K562 (cell line): ENCODE measurements around the gene ZNF346. TPM values are rescaled to one million over a fixed set of nuclear protein-coding genes. Genes with fewer than 3 reads are reported as not detected.

ENCODE experiments used
- BRF2 ChIP-seq: IDR thresholded peaks from 3 replicates; pipeline ENCODE4 v1.6.1; 2011; ENCODE audit warnings: borderline replicate concordance, mild to moderate bottlenecking; ENCODE audit not compliant: insufficient read length, insufficient read depth
- CBFA2T2 ChIP-seq: fragments of 450-650 bp; conservative IDR thresholded peaks from 2 replicates; pipeline ENCODE4 v1.6.1; 2017; ENCODE audit warnings: mild to moderate bottlenecking
- CREM ChIP-seq: IDR thresholded peaks from 2 replicates; pipeline ENCODE4 v1.6.1; 2014; ENCODE audit warnings: antibody characterized with exemption, low read depth
- EP400 ChIP-seq: fragments of 450-650 bp; IDR thresholded peaks from 2 replicates; pipeline ENCODE4 v1.6.1; 2017; ENCODE audit warnings: antibody characterized with exemption, mild to moderate bottlenecking, moderate library complexity
- MAFF ChIP-seq: IDR thresholded peaks from 2 replicates; pipeline ENCODE4 v1.6.1; 2012; ENCODE audit warnings: low read length, improper control_type of control experiment
- MCM7 ChIP-seq, 2 experiments: fragments of 450-650 bp; IDR thresholded peaks; 2 replicates each; pipeline ENCODE4 v1.6.1; 2016 to 2018
- MEIS2 ChIP-seq: fragments of 450-650 bp; IDR thresholded peaks from 2 replicates; pipeline ENCODE4 v1.6.1; 2014; ENCODE audit warnings: mild to moderate bottlenecking; ENCODE audit not compliant: partially characterized antibody
- NR2F6 ChIP-seq: fragments of 450-650 bp; formaldehyde crosslinking; IDR thresholded peaks from 2 replicates; pipeline ENCODE4 v1.4.0; 2020; ENCODE audit warnings: mild to moderate bottlenecking
- SNAPC5 ChIP-seq: fragments of 250-450 bp; sonication (Bioruptor Pico); IDR thresholded peaks from 2 replicates; pipeline ENCODE4 v1.8.0; 2021; ENCODE audit warnings: moderate library complexity, mild to moderate bottlenecking, inconsistent platforms
- STAT5A ChIP-seq: IDR thresholded peaks from 2 replicates; pipeline ENCODE4 v1.6.1; 2012; ENCODE audit warnings: low read length, inconsistent platforms, borderline replicate concordance
- UBTF ChIP-seq, 2 experiments: IDR thresholded peaks; 2 replicates each; pipeline ENCODE4 v1.6.1; 2012; ENCODE audit warnings: improper control_type of control experiment in 2 of 2, low read depth in 2 of 2, low read length in 2 of 2, borderline replicate concordance in 1 of 2
- polyA plus RNA-seq, 8 experiments: library from polyadenylated mRNA; depleted of rRNA in 4 of 8; stranded (reverse) in 5 of 8; unstranded in 3 of 8; fragments of >200 nt; fragmentation: Nextera tagmentation in 2 of 8; fragmentation: Illumina TruSeq in 1 of 8; extraction: Ambion mirVana in 2 of 8; extraction: Trizol in 1 of 8; gene quantifications; 2 replicates each; pipeline versions ENCODE4 v1.2.1 to v1.2.3, GENCODE V29; 2011 to 2014; ENCODE audit warnings: inconsistent platforms in 1 of 8, missing spikeins in 1 of 8
- total RNA-seq, 7 experiments: library from RNA; depleted of rRNA in 6 of 7; stranded (reverse); fragments of >200 nt in 6 of 7; fragmentation: Illumina TruSeq in 2 of 7; extraction: Trizol in 2 of 7; gene quantifications; 2 replicates each; pipeline versions ENCODE4 v1.2.1 to v1.2.3, GENCODE V29; 2011 to 2021; ENCODE audit warnings: low replicate concordance in 1 of 7
- TF ChIP-seq, protein P1 (sequence below): fragments of 250-450 bp; sonication (Bioruptor Pico); IDR thresholded peaks from 2 replicates; pipeline ENCODE4 v1.8.0; 2022; ENCODE audit warnings: moderate library complexity, mild to moderate bottlenecking, inconsistent platforms
- TF ChIP-seq, protein P2 (sequence below): fragments of 250-450 bp; sonication (Bioruptor Pico); IDR thresholded peaks from 2 replicates; pipeline ENCODE4 v1.4.0; 2020; ENCODE audit warnings: mild to moderate bottlenecking
- TF ChIP-seq, protein P3 (sequence below): sonication (generic); formaldehyde crosslinking; IDR thresholded peaks from 2 replicates; pipeline ENCODE4 v1.8.1; 2023; ENCODE audit warnings: missing genetic modification reagents, mild to moderate bottlenecking, borderline replicate concordance

The ZNF346 gene
- total and polyA plus RNA-seq, 9 of the 15 experiments (the other 6 are each of a cell fraction or from before 2014, with no cell fraction given) = 5.0 to 25.1 (median 20.1) TPM

DNA sequence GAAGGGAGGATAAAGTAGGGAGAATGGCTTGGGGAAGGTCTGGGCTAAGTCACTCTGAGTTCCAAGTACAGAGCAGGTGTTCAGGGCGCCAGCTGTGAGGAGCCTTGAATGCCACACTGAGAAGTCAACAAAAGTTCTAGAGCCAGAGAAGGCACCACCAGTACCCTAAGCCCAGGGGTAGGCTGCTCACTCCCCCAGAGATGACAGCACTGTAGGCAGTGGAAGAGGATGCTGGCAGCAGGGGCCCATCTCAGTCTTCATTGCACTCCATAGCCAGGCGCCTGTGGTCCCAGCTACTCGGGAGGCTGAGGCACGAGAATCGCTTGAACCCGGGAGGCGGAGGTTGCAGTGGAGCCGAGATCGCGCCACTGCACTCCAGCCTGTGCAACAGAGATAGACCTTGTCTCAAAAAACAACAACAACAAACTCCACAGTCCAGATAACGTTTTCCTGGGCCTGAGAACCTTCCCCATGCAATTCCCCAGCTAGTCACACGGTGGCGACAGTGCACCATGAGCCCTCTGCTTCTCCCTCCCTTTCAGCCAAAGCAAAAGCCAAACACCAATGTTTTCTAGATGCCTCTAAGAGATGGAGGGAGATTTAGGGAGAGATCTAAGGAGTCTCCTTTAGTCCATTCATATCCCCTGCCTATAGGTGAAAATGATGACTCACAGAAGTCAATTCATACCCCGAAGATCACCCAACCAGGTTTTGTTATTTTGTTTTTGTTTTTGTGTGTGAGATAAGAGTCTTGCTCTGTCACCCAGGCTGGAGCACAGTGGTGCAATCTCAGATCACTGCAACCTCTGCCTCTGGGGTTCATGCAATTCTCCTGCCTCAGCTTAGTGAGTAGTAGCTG is 91.3 kb downstream of the ZNF346 start (continued):
- no peak for TF ChIP-seq UBTF (IDR thresholded peaks at IDR 0.05; ENCODE audit: borderline replicate concordance in 1 of 2, low read depth in 2 of 2, low read length in 2 of 2)
- 0 out of 2 replicates have a peak, but pooled peaks have one; percentile 27 for TF ChIP-seq CREM
- no peak for TF ChIP-seq NR2F6
- TF ChIP-seq, protein P1, sequence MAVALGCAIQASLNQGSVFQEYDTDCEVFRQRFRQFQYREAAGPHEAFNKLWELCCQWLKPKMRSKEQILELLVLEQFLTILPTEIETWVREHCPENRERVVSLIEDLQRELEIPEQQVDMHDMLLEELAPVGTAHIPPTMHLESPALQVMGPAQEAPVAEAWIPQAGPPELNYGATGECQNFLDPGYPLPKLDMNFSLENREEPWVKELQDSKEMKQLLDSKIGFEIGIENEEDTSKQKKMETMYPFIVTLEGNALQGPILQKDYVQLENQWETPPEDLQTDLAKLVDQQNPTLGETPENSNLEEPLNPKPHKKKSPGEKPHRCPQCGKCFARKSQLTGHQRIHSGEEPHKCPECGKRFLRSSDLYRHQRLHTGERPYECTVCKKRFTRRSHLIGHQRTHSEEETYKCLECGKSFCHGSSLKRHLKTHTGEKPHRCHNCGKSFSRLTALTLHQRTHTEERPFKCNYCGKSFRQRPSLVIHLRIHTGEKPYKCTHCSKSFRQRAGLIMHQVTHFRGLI (CRISPR knock-in tag) = no peak
- TF ChIP-seq BRF2 = no peak
- TF ChIP-seq SNAPC5 (CRISPR knock-in tag) = no peak
- TF ChIP-seq, protein P2, sequence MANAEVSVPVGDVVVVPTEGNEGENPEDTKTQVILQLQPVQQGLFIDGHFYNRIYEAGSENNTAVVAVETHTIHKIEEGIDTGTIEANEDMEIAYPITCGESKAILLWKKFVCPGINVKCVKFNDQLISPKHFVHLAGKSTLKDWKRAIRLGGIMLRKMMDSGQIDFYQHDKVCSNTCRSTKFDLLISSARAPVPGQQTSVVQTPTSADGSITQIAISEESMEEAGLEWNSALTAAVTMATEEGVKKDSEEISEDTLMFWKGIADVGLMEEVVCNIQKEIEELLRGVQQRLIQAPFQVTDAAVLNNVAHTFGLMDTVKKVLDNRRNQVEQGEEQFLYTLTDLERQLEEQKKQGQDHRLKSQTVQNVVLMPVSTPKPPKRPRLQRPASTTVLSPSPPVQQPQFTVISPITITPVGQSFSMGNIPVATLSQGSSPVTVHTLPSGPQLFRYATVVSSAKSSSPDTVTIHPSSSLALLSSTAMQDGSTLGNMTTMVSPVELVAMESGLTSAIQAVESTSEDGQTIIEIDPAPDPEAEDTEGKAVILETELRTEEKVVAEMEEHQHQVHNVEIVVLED = no peak
- no peak for TF ChIP-seq MCM7 (IDR thresholded peaks at IDR 0.05)
- no peak for TF ChIP-seq MEIS2
- TF ChIP-seq MAFF = peak; percentile 28; the same call in 1 of the 2 replicates
- TF ChIP-seq STAT5A = 0 out of 2 replicates have a peak, but pooled peaks have one; percentile 33
- peak; percentile 44 for TF ChIP-seq EP400
- peak; percentile 83 for TF ChIP-seq CBFA2T2
- TF ChIP-seq, protein P3, sequence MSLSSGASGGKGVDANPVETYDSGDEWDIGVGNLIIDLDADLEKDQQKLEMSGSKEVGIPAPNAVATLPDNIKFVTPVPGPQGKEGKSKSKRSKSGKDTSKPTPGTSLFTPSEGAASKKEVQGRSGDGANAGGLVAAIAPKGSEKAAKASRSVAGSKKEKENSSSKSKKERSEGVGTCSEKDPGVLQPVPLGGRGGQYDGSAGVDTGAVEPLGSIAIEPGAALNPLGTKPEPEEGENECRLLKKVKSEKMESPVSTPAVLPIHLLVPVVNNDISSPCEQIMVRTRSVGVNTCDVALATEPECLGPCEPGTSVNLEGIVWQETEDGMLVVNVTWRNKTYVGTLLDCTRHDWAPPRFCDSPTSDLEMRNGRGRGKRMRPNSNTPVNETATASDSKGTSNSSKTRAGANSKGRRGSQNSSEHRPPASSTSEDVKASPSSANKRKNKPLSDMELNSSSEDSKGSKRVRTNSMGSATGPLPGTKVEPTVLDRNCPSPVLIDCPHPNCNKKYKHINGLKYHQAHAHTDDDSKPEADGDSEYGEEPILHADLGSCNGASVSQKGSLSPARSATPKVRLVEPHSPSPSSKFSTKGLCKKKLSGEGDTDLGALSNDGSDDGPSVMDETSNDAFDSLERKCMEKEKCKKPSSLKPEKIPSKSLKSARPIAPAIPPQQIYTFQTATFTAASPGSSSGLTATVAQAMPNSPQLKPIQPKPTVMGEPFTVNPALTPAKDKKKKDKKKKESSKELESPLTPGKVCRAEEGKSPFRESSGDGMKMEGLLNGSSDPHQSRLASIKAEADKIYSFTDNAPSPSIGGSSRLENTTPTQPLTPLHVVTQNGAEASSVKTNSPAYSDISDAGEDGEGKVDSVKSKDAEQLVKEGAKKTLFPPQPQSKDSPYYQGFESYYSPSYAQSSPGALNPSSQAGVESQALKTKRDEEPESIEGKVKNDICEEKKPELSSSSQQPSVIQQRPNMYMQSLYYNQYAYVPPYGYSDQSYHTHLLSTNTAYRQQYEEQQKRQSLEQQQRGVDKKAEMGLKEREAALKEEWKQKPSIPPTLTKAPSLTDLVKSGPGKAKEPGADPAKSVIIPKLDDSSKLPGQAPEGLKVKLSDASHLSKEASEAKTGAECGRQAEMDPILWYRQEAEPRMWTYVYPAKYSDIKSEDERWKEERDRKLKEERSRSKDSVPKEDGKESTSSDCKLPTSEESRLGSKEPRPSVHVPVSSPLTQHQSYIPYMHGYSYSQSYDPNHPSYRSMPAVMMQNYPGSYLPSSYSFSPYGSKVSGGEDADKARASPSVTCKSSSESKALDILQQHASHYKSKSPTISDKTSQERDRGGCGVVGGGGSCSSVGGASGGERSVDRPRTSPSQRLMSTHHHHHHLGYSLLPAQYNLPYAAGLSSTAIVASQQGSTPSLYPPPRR (CRISPR knock-in tag) = no peak
